ENCODE data around the gene MVB12B. TPM values are rescaled to one million over a fixed set of nuclear protein-coding genes. Genes with fewer than 3 reads are reported as not detected.

Gene MVB12B
- polyA plus RNA-seq, 1 donor from 2014 or later: 39.5 TPM

- Histone ChIP-seq H3K4me3 (ENCODE audit: low read length) (no peak overlapping the region), H3F3A (ENCODE audit: insufficient read depth, low read length, poor library complexity, severe bottlenecking) (no peaks in the 10 kb centered on the region), H3K79me2 (replicated peaks; ENCODE audit: insufficient read depth, low read length) (no peaks in the 10 kb centered on the region), H3K4me2 (ENCODE audit: low read length) (no peak overlapping the region), H3K27ac (ENCODE audit: low read length) (peak overlapping the region; percentile 16), H4K20me1 (ENCODE audit: insufficient read depth) (no peaks in the 10 kb centered on the region), H3K9me3 (ENCODE audit: low read length) (no peaks in the 10 kb centered on the region), H3K9ac (ENCODE audit: low read length) (peak overlapping the region; percentile 46), H3K27me3 (ENCODE audit: insufficient read depth, low read depth, low read length) (no peaks in the 10 kb centered on the region), H2AFZ (ENCODE audit: low read depth, low read length) (no peak overlapping the region), H3K36me3 (ENCODE audit: insufficient read depth, low read length) (no peaks in the 10 kb centered on the region), H3K9me2 (ENCODE audit: insufficient read depth, low read length) (no peaks in the 10 kb centered on the region)
- no peak for TF ChIP-seq RAD21 (conservative IDR thresholded peaks at IDR 0.05)
- peak; percentile 58 for TF ChIP-seq POLR2AphosphoS5 (IDR thresholded peaks at IDR 0.05)
- no peak for TF ChIP-seq CTCF (IDR thresholded peaks at IDR 0.05; ENCODE audit: poor library complexity, severe bottlenecking)
- TF ChIP-seq EP300 (conservative IDR thresholded peaks at IDR 0.05; ENCODE audit: poor library complexity, severe bottlenecking): peak; percentile 31
Observed at GRCh38 chr9:126297661-126298060, 29.0 kb upstream of the MVB12B start.

GRCh38 chr9:126298063-126298801 lies 28.4 kb upstream of the MVB12B start:
- Histone ChIP-seq H3K4me3 (ENCODE audit: low read length) (no peak overlapping the region), H3K79me2 (replicated peaks; ENCODE audit: insufficient read depth, low read length) (no peaks in the 10 kb centered on the region), H3K9ac (ENCODE audit: low read length) (peak overlapping the region; percentile 46)

More at GRCh38 chr9:126298063-126298801, 28.4 kb upstream of the MVB12B start:
- Histone ChIP-seq H3K36me3 (ENCODE audit: insufficient read depth, low read length) (no peaks in the 10 kb centered on the region), H3K9me2 (ENCODE audit: insufficient read depth, low read length) (no peaks in the 10 kb centered on the region), H3F3A (ENCODE audit: insufficient read depth, low read length, poor library complexity, severe bottlenecking) (no peaks in the 10 kb centered on the region), H2AFZ (ENCODE audit: low read depth, low read length) (peak overlapping the region; percentile 27), H3K27ac (ENCODE audit: low read length) (peak overlapping the region; percentile 16), H3K27me3 (ENCODE audit: insufficient read depth, low read depth, low read length) (no peaks in the 10 kb centered on the region), H4K20me1 (ENCODE audit: insufficient read depth) (no peaks in the 10 kb centered on the region), H3K4me2 (ENCODE audit: low read length) (no peak overlapping the region), H3K9me3 (ENCODE audit: low read length) (no peaks in the 10 kb centered on the region)
- TF ChIP-seq SMC3 (conservative IDR thresholded peaks at IDR 0.05; ENCODE audit: poor library complexity) (no peak), TAF1 (IDR thresholded peaks at IDR 0.05; ENCODE audit: low read depth) (no peak), EZH2 (IDR thresholded peaks at IDR 0.05; ENCODE audit: borderline replicate concordance, insufficient read depth, low read length, poor library complexity, severe bottlenecking) (no peak), EP300 (conservative IDR thresholded peaks at IDR 0.05; ENCODE audit: poor library complexity, severe bottlenecking) (no peak), RAD21 (conservative IDR thresholded peaks at IDR 0.05) (no peak), POLR2AphosphoS5 (IDR thresholded peaks at IDR 0.05) (no peak), MXI1 (conservative IDR thresholded peaks at IDR 0.05; ENCODE audit: poor library complexity, severe bottlenecking) (no peak), CTCF (IDR thresholded peaks at IDR 0.05; ENCODE audit: poor library complexity, severe bottlenecking) (no peak), REST (IDR thresholded peaks at IDR 0.05; ENCODE audit: borderline replicate concordance) (no peak)
